Urinary bladder (tissue), 4 donors: ENCODE data around the gene HBG1. TPM values are rescaled to one million over a fixed set of nuclear protein-coding genes. Genes with fewer than 3 reads are reported as not detected.

Experiments used
- DNase-seq: peaks from one replicate; pipeline ENCODE4 v3.0.0-alpha.2; 2015; ENCODE audit errors: extremely low spot score
- H3K27ac ChIP-seq: one replicate; pipeline ENCODE4 v1.5.1; 2013; ENCODE audit warnings: low read depth, mild to moderate bottlenecking, moderate library complexity
- H3K36me3 ChIP-seq: one replicate; pipeline ENCODE4 v1.6.1; 2013; ENCODE audit warnings: mild to moderate bottlenecking, moderate library complexity; ENCODE audit not compliant: insufficient read depth
- H3K4me1 ChIP-seq: one replicate; pipeline ENCODE4 v1.6.1; 2013; ENCODE audit warnings: mild to moderate bottlenecking, moderate library complexity; ENCODE audit not compliant: insufficient read depth
- H3K4me3 ChIP-seq: one replicate; pipeline ENCODE4 v1.5.1; 2013; ENCODE audit warnings: low read depth, low read length
- WGBS: extraction: QIAGEN DNeasy Blood & Tissue Kit; methylation state at CpG from one replicate; pipeline ENCODE4 v1.1.7; 2013; 5-methylcytosine and 5-hydroxymethylcytosine counted together
- polyA plus RNA-seq: library from polyadenylated mRNA; stranded (reverse); fragments of 200-250 nt; gene quantifications from one replicate; pipeline ENCODE4 v1.2.3, GENCODE V29; 2013
- total RNA-seq: library from RNA; depleted of rRNA; stranded (reverse); fragments of >200 nt; gene quantifications from one replicate; pipeline ENCODE4 v1.2.3, GENCODE V29; 2014
- donor health status: healthy with polysubstance abuse.
- donor health status: healthy.

Gene HBG1
- total and polyA plus RNA-seq, 2 donors = 39.3 TPM; not detected in 1

GRCh38 chr11:5247472-5248192, 2.0 kb downstream of the HBG1 start:
- DNase-seq = no peak
- H3K4me3 ChIP-seq = no peak overlapping the region
- no peaks in the 10 kb centered on the region for H3K36me3 ChIP-seq
- H3K27ac ChIP-seq = no peak overlapping the region
- H3K4me1 ChIP-seq = no peaks in the 10 kb centered on the region
- 84% methylated on average over 3 of the region's 3 CpGs for WGBS

DNA sequence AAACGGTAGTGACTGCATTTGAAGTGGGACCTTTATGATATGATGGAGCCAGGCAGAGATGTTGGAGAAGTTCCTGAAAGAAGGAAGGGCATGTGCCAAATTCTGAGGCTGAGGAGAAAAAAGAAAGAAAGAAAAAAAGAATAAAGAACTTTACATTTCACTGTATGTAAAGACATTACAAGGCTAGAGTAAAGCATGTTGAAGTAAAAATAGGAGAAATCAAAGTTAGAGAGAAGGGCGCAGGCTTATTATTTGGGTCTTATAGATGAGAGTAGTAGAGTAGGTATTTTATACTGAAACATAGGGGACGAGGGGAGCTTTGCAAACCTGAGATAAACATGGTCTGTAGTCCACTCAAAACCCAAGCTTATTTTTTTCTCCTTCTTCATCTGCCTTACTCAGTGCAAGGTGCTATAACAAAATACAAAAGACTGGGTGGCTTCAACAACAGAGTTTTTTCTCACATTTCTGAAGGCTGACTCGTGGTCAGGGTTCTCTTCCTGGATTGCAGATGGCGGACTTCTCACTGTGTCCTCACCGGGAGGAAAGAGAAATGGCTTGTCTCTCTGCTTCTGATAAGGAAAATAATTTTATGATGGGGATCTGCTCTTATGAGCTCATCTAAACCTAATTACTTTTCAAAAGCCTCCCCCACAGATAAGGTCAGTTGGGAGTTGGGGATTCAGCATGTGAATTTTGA, 2.7 kb downstream of the HBG1 start:
- 72% methylated on average over 6 of the region's 6 CpGs for whole genome bisulfite sequencing
- no peak overlapping the region for H3K27ac ChIP-seq
- DNase-seq = no peak
- no peaks in the 10 kb centered on the region for H3K4me1 ChIP-seq
- H3K36me3 ChIP-seq = no peaks in the 10 kb centered on the region
- no peak overlapping the region for H3K4me3 ChIP-seq

DNA sequence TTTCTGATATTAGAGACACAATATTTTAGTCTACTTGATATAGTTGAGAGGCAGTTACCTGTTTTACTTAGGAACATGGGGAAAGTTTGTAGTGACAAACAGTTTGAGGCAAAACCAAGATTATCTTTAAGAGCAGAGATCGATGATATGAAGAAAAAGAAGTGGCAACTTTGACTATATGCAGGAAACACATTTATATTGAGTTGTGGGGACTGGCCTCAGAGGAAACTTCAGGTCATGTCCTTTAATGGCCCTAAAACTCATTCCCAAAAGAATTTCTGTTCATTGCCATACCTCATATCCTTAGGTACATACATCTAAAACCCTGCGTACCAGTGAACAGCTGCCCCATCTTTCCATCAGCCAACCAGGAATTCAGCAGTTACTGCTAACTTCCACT, 4.5 kb downstream of the HBG1 start:
- Histone ChIP-seq H3K4me1 (no peaks in the 10 kb centered on the region), H3K27ac (no peak overlapping the region), H3K4me3 (no peak overlapping the region), H3K36me3 (no peaks in the 10 kb centered on the region)
- 71% methylated on average over 2 of the region's 2 CpGs for WGBS
- DNase-seq = no peak

GRCh38 chr11:5243816-5244180, 5.9 kb downstream of the HBG1 start:
- H3K36me3 ChIP-seq = no peaks in the 10 kb centered on the region
- 84% methylated on average over 4 of the region's 4 CpGs for WGBS
- no peak overlapping the region for H3K4me3 ChIP-seq
- DNase-seq = no peak
- no peak overlapping the region for H3K27ac ChIP-seq
- H3K4me1 ChIP-seq = no peaks in the 10 kb centered on the region

DNA sequence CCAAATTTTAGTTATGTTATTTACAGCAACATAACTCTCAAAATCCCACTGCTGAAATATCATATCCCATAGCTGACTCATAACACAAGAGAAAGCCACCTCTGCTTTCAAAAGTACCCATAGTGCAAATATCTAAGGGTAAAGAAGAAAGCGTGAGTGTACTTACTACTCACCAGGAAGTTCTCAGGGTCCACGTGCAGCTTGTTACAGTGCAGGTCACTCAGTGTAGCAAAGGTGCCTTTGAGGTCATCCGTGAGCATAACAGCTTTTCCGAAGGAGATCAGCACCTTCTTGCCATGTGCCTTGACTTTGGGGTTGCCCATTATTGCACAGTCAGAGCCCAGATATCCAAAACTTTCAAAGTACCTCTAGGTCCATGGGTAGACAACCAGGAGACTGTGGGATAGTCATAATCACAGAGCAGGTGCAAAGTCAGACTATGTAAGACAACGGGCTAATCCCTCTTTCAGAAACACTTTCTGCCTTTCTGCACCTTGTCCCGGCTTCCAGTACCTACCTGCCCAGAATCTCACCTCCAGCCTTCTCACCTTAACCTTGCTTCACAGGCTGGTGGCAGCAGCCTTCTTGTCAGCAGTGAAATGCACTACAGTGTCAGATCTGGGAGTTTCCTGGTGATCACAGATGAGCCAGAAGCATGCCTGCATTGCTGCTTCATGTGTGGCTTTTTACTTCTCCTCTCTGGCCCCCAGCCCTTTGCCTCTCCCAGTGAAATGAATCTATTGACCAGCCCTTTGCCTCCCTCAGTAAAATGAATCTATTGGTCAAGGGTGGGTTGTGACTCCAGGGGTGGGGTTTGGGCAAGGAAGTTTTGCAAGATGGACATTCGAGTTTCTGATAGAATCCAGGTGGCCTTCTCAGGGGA, 6.5 kb downstream of the HBG1 start:
- no peak overlapping the region for H3K27ac ChIP-seq
- no peaks in the 10 kb centered on the region for H3K36me3 ChIP-seq
- H3K4me3 ChIP-seq = no peak overlapping the region
- no peak for DNase-seq
- no peaks in the 10 kb centered on the region for H3K4me1 ChIP-seq
- WGBS = 75% methylated on average over 7 of the region's 7 CpGs

- no peak for DNase-seq
- Histone ChIP-seq H3K4me3 (no peak overlapping the region), H3K27ac (no peak overlapping the region), H3K36me3 (no peaks in the 10 kb centered on the region), H3K4me1 (no peaks in the 10 kb centered on the region)
- WGBS = 63% methylated on average over 2 of the region's 2 CpGs
These were observed 7.4 kb downstream of the HBG1 start for GRCh38 chr11:5242208-5242607.

GRCh38 chr11:5241458-5241857, 8.2 kb downstream of the HBG1 start:
- Histone ChIP-seq H3K27ac (no peak overlapping the region), H3K36me3 (no peaks in the 10 kb centered on the region), H3K4me1 (no peaks in the 10 kb centered on the region), H3K4me3 (no peak overlapping the region)
- DNase-seq = no peak
- 64% methylated on average over 3 of the region's 3 CpGs for WGBS

DNA sequence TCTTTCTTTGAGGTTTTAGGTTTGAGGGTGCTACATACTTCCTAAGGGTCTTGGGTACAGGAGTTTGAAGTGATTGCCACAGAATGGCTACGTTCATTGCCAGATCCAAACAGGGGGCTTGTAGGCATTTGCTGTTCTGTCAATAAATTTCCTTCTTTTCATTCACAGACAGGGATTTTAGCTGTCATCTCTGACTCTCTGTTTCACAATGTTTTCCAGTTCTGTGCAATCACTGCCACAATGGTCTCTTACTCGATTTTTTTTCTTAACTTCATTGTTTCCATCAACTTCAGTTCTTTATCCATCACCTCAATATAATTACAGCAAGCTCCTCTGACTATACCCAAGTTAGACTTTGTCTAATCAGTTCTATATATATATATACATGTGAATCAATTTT, 9.2 kb downstream of the HBG1 start:
- 64% methylated on average over 2 of the region's 2 CpGs for WGBS
- DNase-seq = no peak

GRCh38 chr11:5240056-5240455, 9.6 kb downstream of the HBG1 start:
- H3K4me1 ChIP-seq = no peaks in the 10 kb centered on the region
- no peak for DNase-seq
- 87% methylated on average over 1 of the region's 1 CpG for WGBS
- no peaks in the 10 kb centered on the region for H3K36me3 ChIP-seq
- no peak overlapping the region for H3K27ac ChIP-seq
- H3K4me3 ChIP-seq = no peak overlapping the region

More for the DNA sequence above, 9.2 kb downstream of the HBG1 start:
- Histone ChIP-seq H3K27ac (no peak overlapping the region), H3K4me3 (no peak overlapping the region), H3K4me1 (no peaks in the 10 kb centered on the region), H3K36me3 (no peaks in the 10 kb centered on the region)

DNA sequence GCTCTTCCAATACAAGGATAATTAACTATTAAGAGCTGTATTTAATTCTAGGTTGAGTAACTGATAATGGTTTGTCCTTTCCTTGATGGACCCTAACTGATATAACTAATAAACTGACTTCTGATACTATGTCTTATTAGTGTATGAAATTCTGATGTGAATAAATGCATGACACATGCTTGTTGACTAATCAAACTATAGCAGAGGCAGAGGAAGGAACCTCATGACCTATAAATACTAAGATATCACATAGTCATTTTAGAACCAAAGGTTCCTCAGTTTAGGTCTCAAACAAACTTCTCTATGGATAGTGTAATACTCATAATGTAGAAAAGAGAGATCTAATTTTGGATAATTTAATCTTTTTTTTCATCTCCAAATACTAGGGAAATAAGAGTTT, 10.6 kb downstream of the HBG1 start:
- no peak overlapping the region for H3K4me3 ChIP-seq
- no peaks in the 10 kb centered on the region for H3K36me3 ChIP-seq
- DNase-seq = no peak
- H3K4me1 ChIP-seq = no peaks in the 10 kb centered on the region
- no peak overlapping the region for H3K27ac ChIP-seq

DNA sequence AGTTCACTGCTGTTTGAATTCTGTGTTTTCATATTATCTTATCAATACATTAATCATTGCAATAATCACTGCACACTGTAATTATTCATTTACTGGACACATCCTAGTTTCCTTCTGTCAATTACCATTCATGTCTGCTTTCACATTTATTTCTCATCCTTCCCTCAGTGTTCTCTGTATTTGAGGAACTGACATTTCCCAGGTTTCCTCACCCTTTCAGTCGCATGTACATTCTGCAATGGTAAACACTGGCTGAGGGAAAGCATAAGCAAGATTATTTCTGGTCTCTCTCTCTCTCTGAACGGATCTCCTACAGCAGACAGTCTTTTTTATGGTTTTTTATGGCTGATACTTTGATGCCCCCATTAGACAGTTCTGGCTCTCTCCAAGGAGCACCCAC, 11.2 kb downstream of the HBG1 start:
- H3K36me3 ChIP-seq = no peaks in the 10 kb centered on the region
- 45% methylated on average over 2 of the region's 2 CpGs for WGBS
- H3K4me1 ChIP-seq = no peaks in the 10 kb centered on the region
- DNase-seq = no peak
- H3K4me3 ChIP-seq = no peak overlapping the region
- H3K27ac ChIP-seq = no peak overlapping the region

- no peaks in the 10 kb centered on the region for H3K4me1 ChIP-seq
- no peak for DNase-seq
- 80% methylated on average over 2 of the region's 2 CpGs for WGBS
- no peak overlapping the region for H3K27ac ChIP-seq
- no peak overlapping the region for H3K4me3 ChIP-seq
- H3K36me3 ChIP-seq = no peaks in the 10 kb centered on the region
These were observed 12.2 kb downstream of the HBG1 start for GRCh38 chr11:5237420-5237819.

DNA sequence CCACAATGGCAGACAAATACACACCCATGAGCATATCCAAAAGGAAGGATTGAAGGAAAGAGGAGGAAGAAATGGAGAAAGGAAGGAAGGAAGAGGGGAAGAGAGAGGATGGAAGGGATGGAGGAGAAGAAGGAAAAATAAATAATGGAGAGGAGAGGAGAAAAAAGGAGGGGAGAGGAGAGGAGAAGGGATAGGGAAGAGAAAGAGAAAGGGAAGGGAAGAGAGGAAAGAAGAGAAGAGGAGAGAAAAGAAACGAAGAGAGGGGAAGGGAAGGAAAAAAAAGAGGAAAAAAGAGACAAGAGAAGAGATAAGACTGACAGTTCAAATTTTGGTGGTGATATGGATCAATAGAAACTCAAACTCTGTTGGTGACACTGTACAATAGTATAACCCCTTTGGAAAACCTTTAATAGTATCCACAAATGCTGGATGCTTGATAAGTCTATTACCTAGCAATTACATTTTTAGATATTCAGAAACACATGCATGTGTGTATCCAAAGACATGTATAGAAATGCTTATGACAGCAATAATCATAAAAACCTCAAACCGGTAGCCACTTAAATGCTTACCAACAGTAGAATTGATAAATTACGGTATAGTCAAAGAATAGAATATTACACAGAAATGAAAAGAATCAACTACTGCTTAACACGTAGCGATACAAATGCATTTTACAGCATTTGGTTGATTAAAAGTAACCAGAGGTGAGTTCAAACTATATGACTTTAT, 14.1 kb downstream of the HBG1 start:
- Histone ChIP-seq H3K27ac (no peak overlapping the region), H3K4me3 (no peak overlapping the region), H3K4me1 (no peaks in the 10 kb centered on the region), H3K36me3 (no peaks in the 10 kb centered on the region)
- DNase-seq = no peak
- WGBS = 87% methylated on average over 5 of the region's 5 CpGs
